GM23248 (cell line): ENCODE measurements around the gene ST6GAL1.

ENCODE experiments used
- EZH2 ChIP-seq: fragments of 200-600 bp; sonication (generic); IDR thresholded peaks from 2 replicates; pipeline ENCODE4 v1.6.1; 2018; ENCODE audit warnings: antibody characterized with exemption, mild to moderate bottlenecking; ENCODE audit not compliant: insufficient read depth, poor library complexity, severe bottlenecking
- EZH2phosphoT487 ChIP-seq: fragments of 200-600 bp; sonication (generic); IDR thresholded peaks from 2 replicates; pipeline ENCODE4 v1.6.1; 2018; ENCODE audit warnings: antibody characterized with exemption, moderate library complexity, mild to moderate bottlenecking, low read depth; ENCODE audit not compliant: insufficient read depth

- TF ChIP-seq EZH2: no peak
- no peak for TF ChIP-seq EZH2phosphoT487
Measured at GRCh38 chr3:187005827-187006481, 75.6 kb downstream of the ST6GAL1 start.
